Neutrophil (primary cell): Measurements from ENCODE around the gene MYOM1.
A peak's percentile ranks its signal among the peaks of the same experiment; 100 is the strongest.

Source experiments
- H3K27ac ChIP-seq: fragments of 200-600 bp; sonication (generic); 2 replicates; pipeline ENCODE4 v1.5.1; 2016; ENCODE audit warnings: mild to moderate bottlenecking, moderate library complexity
- H3K27me3 ChIP-seq: fragments of 200-600 bp; sonication (generic); 2 replicates; pipeline ENCODE4 v1.6.0; 2016; ENCODE audit warnings: mild to moderate bottlenecking
- H3K36me3 ChIP-seq: fragments of 200-600 bp; sonication (generic); 2 replicates; pipeline ENCODE4 v1.5.1; 2017
- H3K4me1 ChIP-seq, 2 experiments: fragments of 200-600 bp in 1 of 2; sonication (generic) in 1 of 2; 1 replicate in 1 of 2; 2 replicates in 1 of 2; pipeline versions ENCODE4 v1.5.1 to v1.6.1; 2013 to 2016; ENCODE audit warnings: low read depth in 1 of 2, low read length in 1 of 2, mild to moderate bottlenecking in 1 of 2, moderate library complexity in 1 of 2; ENCODE audit not compliant: control insufficient read depth in 1 of 2, insufficient read depth in 1 of 2
- H3K4me3 ChIP-seq, 2 experiments: fragments of 200-600 bp in 1 of 2; sonication (generic) in 1 of 2; 1 replicate in 1 of 2; 2 replicates in 1 of 2; pipeline ENCODE4 v1.5.1; 2013 to 2016; ENCODE audit warnings: low read depth in 1 of 2, low read length in 1 of 2, mild to moderate bottlenecking in 1 of 2, moderate library complexity in 1 of 2
- H3K9me3 ChIP-seq: fragments of 200-600 bp; sonication (generic); 2 replicates; pipeline ENCODE4 v1.5.1; 2016
- TF ChIP-seq, protein P1 (sequence below): fragments of 200-600 bp; sonication (generic); IDR thresholded peaks from 2 replicates; pipeline ENCODE4 v1.5.1; 2016; ENCODE audit warnings: antibody characterized with exemption

MYOM1 gene

DNA sequence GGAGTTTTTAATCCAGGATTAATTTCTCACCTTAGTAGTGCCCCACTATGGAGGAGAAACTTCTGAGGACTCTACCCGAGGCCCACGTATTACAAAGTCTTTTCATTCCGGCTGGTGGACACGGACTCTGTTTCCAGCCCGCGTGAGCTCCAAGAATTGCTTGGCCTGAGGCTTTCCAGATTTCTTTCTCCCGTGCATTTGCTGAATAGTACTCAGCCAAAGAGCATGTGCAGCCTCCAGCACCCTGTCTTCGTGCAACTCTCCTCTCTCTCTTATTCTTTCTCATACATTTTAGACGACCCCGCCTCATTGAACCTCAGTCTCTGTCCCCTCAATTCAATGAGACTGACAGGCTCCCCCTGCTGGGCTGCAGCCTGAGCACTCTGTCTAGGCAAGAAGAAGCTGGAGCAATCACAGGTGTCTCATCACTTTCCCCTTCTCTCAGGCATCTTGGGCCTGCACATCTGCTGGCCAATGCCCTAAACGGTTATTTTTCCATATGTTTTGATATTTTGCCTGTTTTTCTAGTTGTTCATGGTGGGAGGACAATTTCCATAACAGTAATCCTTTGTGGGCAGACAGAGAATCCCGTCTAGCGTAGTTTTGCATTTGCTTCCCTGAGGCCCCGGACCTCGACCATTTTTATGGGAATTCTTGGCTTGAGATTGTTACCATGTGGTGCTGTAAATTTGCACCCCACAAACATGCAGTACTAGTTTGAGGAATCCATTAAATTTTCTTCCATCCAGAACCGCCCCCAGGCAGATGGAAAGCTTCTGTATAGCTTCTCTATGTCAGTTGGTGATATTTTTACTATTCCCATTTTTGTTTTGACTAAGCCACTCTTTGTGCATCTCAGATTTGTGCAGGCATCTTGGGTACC, 156.7 kb downstream of the MYOM1 start:
- TF ChIP-seq, protein P1, sequence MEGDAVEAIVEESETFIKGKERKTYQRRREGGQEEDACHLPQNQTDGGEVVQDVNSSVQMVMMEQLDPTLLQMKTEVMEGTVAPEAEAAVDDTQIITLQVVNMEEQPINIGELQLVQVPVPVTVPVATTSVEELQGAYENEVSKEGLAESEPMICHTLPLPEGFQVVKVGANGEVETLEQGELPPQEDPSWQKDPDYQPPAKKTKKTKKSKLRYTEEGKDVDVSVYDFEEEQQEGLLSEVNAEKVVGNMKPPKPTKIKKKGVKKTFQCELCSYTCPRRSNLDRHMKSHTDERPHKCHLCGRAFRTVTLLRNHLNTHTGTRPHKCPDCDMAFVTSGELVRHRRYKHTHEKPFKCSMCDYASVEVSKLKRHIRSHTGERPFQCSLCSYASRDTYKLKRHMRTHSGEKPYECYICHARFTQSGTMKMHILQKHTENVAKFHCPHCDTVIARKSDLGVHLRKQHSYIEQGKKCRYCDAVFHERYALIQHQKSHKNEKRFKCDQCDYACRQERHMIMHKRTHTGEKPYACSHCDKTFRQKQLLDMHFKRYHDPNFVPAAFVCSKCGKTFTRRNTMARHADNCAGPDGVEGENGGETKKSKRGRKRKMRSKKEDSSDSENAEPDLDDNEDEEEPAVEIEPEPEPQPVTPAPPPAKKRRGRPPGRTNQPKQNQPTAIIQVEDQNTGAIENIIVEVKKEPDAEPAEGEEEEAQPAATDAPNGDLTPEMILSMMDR, result peak; percentile 64
- no peak overlapping the region for H3K4me3 ChIP-seq
- H3K4me1 ChIP-seq, result peaks cover 30 to 68% of the 10 kb centered on the region in 2 experiments
- H3K27ac ChIP-seq, result no peak overlapping the region
- H3K9me3 ChIP-seq, result no peaks in the 10 kb centered on the region
- H3K27me3 ChIP-seq, result no peaks in the 10 kb centered on the region
- H3K36me3 ChIP-seq, result no peaks in the 10 kb centered on the region

DNA sequence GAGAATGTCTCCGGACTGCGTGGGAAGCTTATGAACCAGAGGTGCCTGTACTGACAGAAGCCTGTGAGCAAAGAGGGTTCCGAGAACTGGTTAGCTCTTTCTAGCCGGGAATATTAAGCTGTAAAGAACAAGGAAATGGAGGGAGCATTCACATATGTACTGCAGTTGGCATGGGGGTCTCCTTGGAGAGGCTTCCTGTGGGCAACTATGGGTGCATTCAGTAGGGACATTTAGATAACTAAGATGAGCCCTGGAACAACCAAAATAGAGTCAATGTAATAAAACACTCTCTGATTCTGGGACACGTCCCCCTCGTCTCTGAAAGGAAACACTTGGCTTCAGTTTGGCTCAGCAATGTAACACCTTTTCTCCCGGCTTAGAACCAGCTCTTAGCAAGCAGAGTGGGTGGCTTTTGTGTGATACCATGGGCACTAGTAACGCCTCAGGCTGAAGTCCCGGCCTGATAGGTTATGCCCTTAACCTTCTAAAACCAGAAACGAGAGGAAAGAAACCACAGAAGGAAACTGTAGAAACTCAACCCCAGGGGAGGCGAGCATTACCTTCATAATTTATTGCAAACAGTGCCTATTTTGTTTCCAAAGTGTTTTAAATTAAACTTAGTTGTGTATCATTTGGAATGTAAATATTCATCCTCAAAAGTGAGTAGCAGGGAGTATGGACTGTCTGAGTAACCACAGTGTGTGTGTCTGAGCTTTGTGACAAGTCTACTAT, 158.0 kb downstream of the MYOM1 start:
- TF ChIP-seq, protein P1, result no peak
- no peaks in the 10 kb centered on the region for H3K36me3 ChIP-seq
- H3K4me1 ChIP-seq, result peaks cover 22 to 56% of the 10 kb centered on the region in 2 experiments
- peak overlapping the region; percentile 48 for H3K27ac ChIP-seq
- no peaks in the 10 kb centered on the region for H3K27me3 ChIP-seq
- no peaks in the 10 kb centered on the region for H3K9me3 ChIP-seq
- H3K4me3 ChIP-seq, result no peak overlapping the region

DNA sequence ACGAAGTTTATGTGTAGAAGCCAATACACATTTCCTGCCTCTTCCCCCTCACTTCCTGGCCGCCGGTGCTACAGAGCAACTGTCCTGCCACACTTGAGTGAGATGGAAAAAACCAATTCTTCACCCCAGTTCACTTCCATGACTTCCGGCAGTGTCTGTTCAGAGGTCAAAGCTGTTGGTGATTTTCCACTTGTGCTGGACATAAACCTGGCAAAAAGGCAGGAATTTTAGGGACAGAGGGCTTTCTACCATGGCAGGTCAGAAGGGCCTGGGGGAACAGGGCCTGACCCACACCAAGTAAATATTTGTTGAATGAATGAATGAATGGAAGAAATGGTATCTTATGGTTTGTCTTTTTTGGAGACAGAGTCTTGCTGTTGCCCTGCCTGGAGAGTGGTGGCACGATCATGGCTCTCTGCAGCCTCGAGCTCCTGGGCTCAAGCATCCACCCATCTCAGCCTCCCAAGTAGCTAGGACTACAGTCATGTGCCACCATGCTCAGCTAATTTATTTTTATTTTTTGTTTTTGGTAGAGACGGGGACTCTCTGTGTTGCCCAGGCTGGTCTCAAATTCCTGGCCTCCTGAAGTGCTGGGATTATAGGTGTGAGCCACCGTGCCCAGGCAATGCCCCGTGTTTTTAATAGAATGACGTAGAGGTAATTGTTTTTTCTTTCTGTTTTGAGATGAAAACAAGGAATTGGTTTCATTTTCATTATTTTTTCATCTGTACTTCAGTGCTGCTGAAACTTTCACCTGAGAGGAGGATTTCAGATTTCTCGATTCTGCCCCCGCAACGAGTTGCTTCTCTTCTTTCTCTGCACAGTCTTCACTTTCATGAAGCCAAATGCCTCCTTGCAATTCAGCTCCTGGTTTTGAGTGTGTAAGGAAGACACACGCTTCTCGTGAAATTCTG, 158.8 kb downstream of the MYOM1 start:
- H3K27me3 ChIP-seq, result no peaks in the 10 kb centered on the region
- H3K36me3 ChIP-seq, result no peaks in the 10 kb centered on the region
- H3K9me3 ChIP-seq, result no peaks in the 10 kb centered on the region
- H3K4me1 ChIP-seq, result peaks cover 15 to 50% of the 10 kb centered on the region in 2 experiments
- H3K4me3 ChIP-seq, result no peak overlapping the region
- TF ChIP-seq, protein P1, result no peak
- H3K27ac ChIP-seq, result peak overlapping the region; percentile 48

DNA sequence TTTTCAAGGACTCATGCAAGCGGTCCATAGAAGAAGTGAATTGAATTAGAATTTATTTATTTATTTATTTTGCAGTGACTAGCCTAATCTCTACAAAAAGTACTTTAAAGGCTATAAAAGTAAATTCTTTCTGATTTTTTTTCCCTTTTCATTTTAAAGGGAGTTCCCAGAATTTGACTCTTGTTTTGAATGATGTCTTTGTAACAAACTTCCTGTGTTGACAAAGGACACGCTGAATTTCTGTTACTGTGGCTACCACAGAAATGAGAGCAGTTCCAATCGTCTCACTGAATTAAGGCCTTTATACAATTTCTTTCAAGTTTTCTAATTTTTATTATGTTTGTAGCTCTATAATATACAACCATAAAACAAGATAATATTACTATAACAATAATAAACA, 160.5 kb downstream of the MYOM1 start:
- Histone ChIP-seq H3K4me3 (no peak overlapping the region), H3K9me3 (no peaks in the 10 kb centered on the region), H3K27ac (peak overlapping the region; percentile 27), H3K4me1 (peaks cover 15 to 50% of the 10 kb centered on the region in 2 experiments), H3K27me3 (no peaks in the 10 kb centered on the region), H3K36me3 (no peaks in the 10 kb centered on the region)
- TF ChIP-seq, protein P1, result no peak
